Stimulated activated memory B cell treated with anti-CD40 and anti-IgM and Interleukin-4, amounts not matched to agents 10 μg/mL and 1 μg/mL and 100 μg/mL, for 72 hours (primary cell): ENCODE measurements around the gene COL15A1.
"Not testable (repeated sequence)": the region's sequence is repeated elsewhere in the genome, so short reads cannot be mapped to it uniquely, and the experiment has no call there.

Experiments used
- ATAC-seq: fragments of 150-1000 bp; cut with Tn5 transposase; 2 replicates; pipeline ENCODE4 v1.10.0; 2021
- H3K27ac Mint-ChIP-seq: one replicate; pipeline ENCODE4 v1.8.0; 2022; ENCODE audit warnings: mild to moderate bottlenecking, mixed read lengths
- H3K27me3 Mint-ChIP-seq: one replicate; pipeline ENCODE4 v1.8.0; 2022; ENCODE audit warnings: mixed read lengths
- H3K36me3 Mint-ChIP-seq: one replicate; pipeline ENCODE4 v1.8.0; 2022; ENCODE audit warnings: mixed read lengths
- H3K4me1 Mint-ChIP-seq: one replicate; pipeline ENCODE4 v1.8.0; 2022; ENCODE audit warnings: mixed read lengths
- H3K4me3 Mint-ChIP-seq: one replicate; pipeline ENCODE4 v1.8.0; 2022; ENCODE audit warnings: mild to moderate bottlenecking, moderate library complexity, mixed read lengths
- H3K9me3 Mint-ChIP-seq: one replicate; pipeline ENCODE4 v1.8.0; 2022; ENCODE audit warnings: mixed read lengths

COL15A1 gene

GRCh38 chr9:98908897-98909634 lies 34.6 kb upstream of the COL15A1 start:
- H3K27me3 Mint-ChIP-seq = peaks cover 4% of the 10 kb centered on the region
- H3K27ac Mint-ChIP-seq = no peak overlapping the region
- no peaks in the 10 kb centered on the region for H3K36me3 Mint-ChIP-seq
- H3K4me3 Mint-ChIP-seq = no peak overlapping the region
- ATAC-seq = no peak
- H3K4me1 Mint-ChIP-seq = no peaks in the 10 kb centered on the region
- H3K9me3 Mint-ChIP-seq = no peaks in the 10 kb centered on the region

GRCh38 chr9:98909935-98910334 lies 33.8 kb upstream of the COL15A1 start:
- Mint-ChIP-seq H3K36me3 (no peaks in the 10 kb centered on the region), H3K27me3 (no peaks in the 10 kb centered on the region), H3K4me1 (no peaks in the 10 kb centered on the region), H3K4me3 (no peak overlapping the region), H3K27ac (no peak overlapping the region), H3K9me3 (no peaks in the 10 kb centered on the region)
- no peak for ATAC-seq

GRCh38 chr9:98911042-98911441 lies 32.7 kb upstream of the COL15A1 start:
- no peak overlapping the region for H3K27ac Mint-ChIP-seq
- no peak for ATAC-seq
- H3K4me1 Mint-ChIP-seq = no peaks in the 10 kb centered on the region
- no peaks in the 10 kb centered on the region for H3K9me3 Mint-ChIP-seq
- no peak overlapping the region for H3K4me3 Mint-ChIP-seq
- no peaks in the 10 kb centered on the region for H3K36me3 Mint-ChIP-seq
- H3K27me3 Mint-ChIP-seq = no peaks in the 10 kb centered on the region

- H3K4me1 Mint-ChIP-seq, H3K27ac Mint-ChIP-seq, H3K9me3 Mint-ChIP-seq, H3K4me3 Mint-ChIP-seq, H3K36me3 Mint-ChIP-seq, ATAC-seq, H3K27me3 Mint-ChIP-seq: not testable (repeated sequence)
Observed at GRCh38 chr9:98911738-98912137, 32.0 kb upstream of the COL15A1 start.

- no peaks in the 10 kb centered on the region for H3K9me3 Mint-ChIP-seq
- no peaks in the 10 kb centered on the region for H3K36me3 Mint-ChIP-seq
- H3K4me1 Mint-ChIP-seq = no peaks in the 10 kb centered on the region
- no peak for ATAC-seq
- no peak overlapping the region for H3K27ac Mint-ChIP-seq
- H3K4me3 Mint-ChIP-seq = no peak overlapping the region
- H3K27me3 Mint-ChIP-seq = no peaks in the 10 kb centered on the region
Observed at GRCh38 chr9:98912450-98912849, 31.3 kb upstream of the COL15A1 start.

GRCh38 chr9:98913044-98913443 lies 30.7 kb upstream of the COL15A1 start:
- H3K4me1 Mint-ChIP-seq = no peaks in the 10 kb centered on the region
- no peaks in the 10 kb centered on the region for H3K36me3 Mint-ChIP-seq
- H3K27ac Mint-ChIP-seq = no peak overlapping the region
- H3K27me3 Mint-ChIP-seq = no peaks in the 10 kb centered on the region
- H3K4me3 Mint-ChIP-seq = no peak overlapping the region
- ATAC-seq = no peak
- H3K9me3 Mint-ChIP-seq = no peaks in the 10 kb centered on the region

- H3K27ac Mint-ChIP-seq = no peak overlapping the region
- H3K36me3 Mint-ChIP-seq = no peaks in the 10 kb centered on the region
- H3K9me3 Mint-ChIP-seq = no peaks in the 10 kb centered on the region
- no peak overlapping the region for H3K4me3 Mint-ChIP-seq
- no peaks in the 10 kb centered on the region for H3K4me1 Mint-ChIP-seq
- no peak for ATAC-seq
- no peaks in the 10 kb centered on the region for H3K27me3 Mint-ChIP-seq
Observed at GRCh38 chr9:98913705-98914104, 30.0 kb upstream of the COL15A1 start.

- ATAC-seq = no peak
- H3K9me3 Mint-ChIP-seq = no peaks in the 10 kb centered on the region
- no peak overlapping the region for H3K27ac Mint-ChIP-seq
- H3K4me1 Mint-ChIP-seq = no peaks in the 10 kb centered on the region
- no peaks in the 10 kb centered on the region for H3K27me3 Mint-ChIP-seq
- no peaks in the 10 kb centered on the region for H3K36me3 Mint-ChIP-seq
- H3K4me3 Mint-ChIP-seq = no peak overlapping the region
Observed at GRCh38 chr9:98915599-98915998, 28.1 kb upstream of the COL15A1 start.

- no peaks in the 10 kb centered on the region for H3K4me1 Mint-ChIP-seq
- H3K4me3 Mint-ChIP-seq = no peak overlapping the region
- no peaks in the 10 kb centered on the region for H3K9me3 Mint-ChIP-seq
- H3K36me3 Mint-ChIP-seq = no peaks in the 10 kb centered on the region
- ATAC-seq = no peak
- H3K27me3 Mint-ChIP-seq = no peaks in the 10 kb centered on the region
- no peak overlapping the region for H3K27ac Mint-ChIP-seq
Observed at GRCh38 chr9:98916660-98917059, 27.0 kb upstream of the COL15A1 start.

GRCh38 chr9:98917746-98918487 lies 25.8 kb upstream of the COL15A1 start:
- no peaks in the 10 kb centered on the region for H3K36me3 Mint-ChIP-seq
- H3K4me1 Mint-ChIP-seq = no peaks in the 10 kb centered on the region
- no peaks in the 10 kb centered on the region for H3K27me3 Mint-ChIP-seq
- H3K9me3 Mint-ChIP-seq = no peaks in the 10 kb centered on the region
- ATAC-seq = no peak
- no peak overlapping the region for H3K27ac Mint-ChIP-seq
- H3K4me3 Mint-ChIP-seq = no peak overlapping the region

GRCh38 chr9:98921732-98922131 lies 22.0 kb upstream of the COL15A1 start:
- Mint-ChIP-seq H3K4me3 (no peak overlapping the region), H3K4me1 (no peaks in the 10 kb centered on the region), H3K27me3 (peaks cover 8% of the 10 kb centered on the region), H3K27ac (no peak overlapping the region), H3K36me3 (no peaks in the 10 kb centered on the region), H3K9me3 (no peaks in the 10 kb centered on the region)
- no peak for ATAC-seq

- Mint-ChIP-seq H3K9me3 (no peaks in the 10 kb centered on the region), H3K4me3 (no peak overlapping the region), H3K36me3 (no peaks in the 10 kb centered on the region), H3K4me1 (no peaks in the 10 kb centered on the region), H3K27me3 (peaks cover 12% of the 10 kb centered on the region), H3K27ac (no peak overlapping the region)
- ATAC-seq = peak; percentile 57
Observed at GRCh38 chr9:98922721-98923435, 20.8 kb upstream of the COL15A1 start.

- Mint-ChIP-seq H3K4me3 (no peak overlapping the region), H3K9me3 (no peaks in the 10 kb centered on the region), H3K27me3 (peaks cover 12% of the 10 kb centered on the region), H3K27ac (no peak overlapping the region), H3K4me1 (no peaks in the 10 kb centered on the region), H3K36me3 (no peaks in the 10 kb centered on the region)
- ATAC-seq = no peak
Observed at GRCh38 chr9:98923451-98924123, 20.1 kb upstream of the COL15A1 start.

- no peak for ATAC-seq
- Mint-ChIP-seq H3K4me3 (no peak overlapping the region), H3K9me3 (no peaks in the 10 kb centered on the region), H3K36me3 (no peaks in the 10 kb centered on the region), H3K27me3 (peaks cover 12% of the 10 kb centered on the region), H3K4me1 (no peaks in the 10 kb centered on the region), H3K27ac (no peak overlapping the region)
Observed at GRCh38 chr9:98924946-98925820, 18.5 kb upstream of the COL15A1 start.
